ENCODE data around the gene CRX. TPM values are rescaled to one million over a fixed set of nuclear protein-coding genes. Genes with fewer than 3 reads are reported as not detected.

CRX gene
- total and polyA plus RNA-seq, 2 of the 4 experiments (the other 2 are of a cell fraction): not detected

DNA sequence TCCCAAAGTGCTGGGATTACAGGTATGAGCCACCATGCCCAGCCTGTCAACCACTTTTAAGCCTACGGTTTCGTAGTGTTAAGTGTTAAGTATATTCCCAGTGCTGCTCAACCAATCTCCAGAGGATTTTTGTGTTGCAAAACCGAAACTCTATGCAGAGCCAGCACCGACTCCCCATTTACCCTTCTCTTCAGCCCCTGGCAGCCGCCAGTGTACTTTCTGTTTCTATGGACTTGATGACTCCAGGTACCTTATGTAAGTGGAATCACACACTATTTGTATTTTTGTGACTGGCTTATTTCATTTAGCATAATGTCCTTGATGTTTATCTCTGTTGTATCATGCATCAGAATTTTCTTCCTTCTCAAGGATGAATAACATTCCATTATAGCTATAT is 63.3 kb downstream of the CRX start:
- Histone ChIP-seq H3K27ac (ENCODE audit: insufficient read depth, low read length) (no peak overlapping the region), H3K4me3 (ENCODE audit: insufficient read depth, low read depth, low read length) (no peak overlapping the region), H3K36me3 (ENCODE audit: control insufficient read depth, insufficient read depth, low read length) (no peaks in the 10 kb centered on the region), H3K27me3 (ENCODE audit: control insufficient read depth, insufficient read depth, low read length) (0 out of 2 replicates have a peak, but pooled peaks cover 3% of the 10 kb centered on the region), H4K8ac (ENCODE audit: low read depth in 2 of 2, low read length in 2 of 2) (no peak overlapping the region), H2AK9ac (replicated peaks; ENCODE audit: low read depth, low read length, poor library complexity) (no peak overlapping the region), H3K9me1 (ENCODE audit: insufficient read depth, low read length) (no peaks in the 10 kb centered on the region), H3K56ac (ENCODE audit: extremely low read depth, insufficient read depth, low read length) (no peak overlapping the region), H2AFZ (replicated peaks; ENCODE audit: low read length, poor library complexity) (no peak overlapping the region), H2AK5ac (ENCODE audit: low read depth, low read length) (no peak overlapping the region), H3K23ac (ENCODE audit: low read depth, low read length) (no peak overlapping the region), H3K9me3 (ENCODE audit: control insufficient read depth, insufficient read depth, low read length) (no peaks in the 10 kb centered on the region; the same call in 1 of the 2 replicates), H3K79me1 (ENCODE audit: low read depth in 1 of 2, low read length in 2 of 2) (no peaks in the 10 kb centered on the region), H4K20me1 (ENCODE audit: insufficient read depth, low read length) (no peaks in the 10 kb centered on the region), H2BK20ac (ENCODE audit: low read depth, low read length) (no peak overlapping the region), H2BK5ac (ENCODE audit: low read depth, low read length, poor library complexity, severe bottlenecking) (no peak overlapping the region), H3K4ac (ENCODE audit: low read depth, low read length) (no peak overlapping the region), H2BK120ac (ENCODE audit: low read depth, low read length) (no peak overlapping the region), H4K5ac (ENCODE audit: low read depth, low read length) (no peak overlapping the region), H3K4me2 (ENCODE audit: low read depth, low read length) (no peak overlapping the region), H3K4me1 (ENCODE audit: control insufficient read depth, insufficient read depth, low read length) (no peaks in the 10 kb centered on the region), H3K18ac (ENCODE audit: low read depth, low read length) (no peak overlapping the region), H2BK15ac (ENCODE audit: low read depth, low read length) (no peak overlapping the region), H3K9ac (ENCODE audit: low read depth, low read length) (no peak overlapping the region), H4K91ac (ENCODE audit: insufficient read depth, low read depth, low read length) (no peak overlapping the region), H3K14ac (replicated peaks; ENCODE audit: low read depth, low read length) (no peak overlapping the region)
- POLR2A ChIA-PET (ENCODE audit: unreplicated experiment): no interaction called here
- intact Hi-C loops (cut with micrococcal nuclease) (no loop called here), in situ Hi-C loops (cut with MboI; ENCODE audit: low sequenced_read_pairs) (no loop called here), dilution Hi-C loops (cut with HindIII; ENCODE audit: low sequenced_read_pairs, unreplicated experiment) (no loop called here)
- ATAC-seq (ENCODE audit: low read depth) (no peak), DNase-seq (no peak)
- WGBS, 2 experiments (ENCODE audit: extremely low coverage in 2 of 2, insufficient read length in 1 of 2): no CpG with 5 or more reads among the region's 5 CpGs
- TF ChIP-seq RCOR1 (IDR thresholded peaks at IDR 0.05; ENCODE audit: insufficient replicate concordance, low read length) (no peak), MXI1 (IDR thresholded peaks at IDR 0.05; ENCODE audit: borderline replicate concordance, low read depth, low read length) (no peak), CEBPB (IDR thresholded peaks at IDR 0.05; ENCODE audit: low read depth, low read length) (no peak), CHD1 (IDR thresholded peaks at IDR 0.05; ENCODE audit: low read depth, low read length) (no peak), NFE2L2 (IDR thresholded peaks at IDR 0.05; ENCODE audit: low read depth, low read length) (no peak), SMC3 (IDR thresholded peaks at IDR 0.05; ENCODE audit: low read depth, low read length) (no peak), MAZ (IDR thresholded peaks at IDR 0.05; ENCODE audit: borderline replicate concordance, low read depth, low read length) (no peak), BHLHE40 (IDR thresholded peaks at IDR 0.05; ENCODE audit: low read depth, low read length) (no peak), RAD21 (IDR thresholded peaks at IDR 0.05; ENCODE audit: low read length) (no peak), RFX5 (IDR thresholded peaks at IDR 0.05; ENCODE audit: low read depth, low read length) (no peak)
- TF ChIP-seq, protein P1, sequence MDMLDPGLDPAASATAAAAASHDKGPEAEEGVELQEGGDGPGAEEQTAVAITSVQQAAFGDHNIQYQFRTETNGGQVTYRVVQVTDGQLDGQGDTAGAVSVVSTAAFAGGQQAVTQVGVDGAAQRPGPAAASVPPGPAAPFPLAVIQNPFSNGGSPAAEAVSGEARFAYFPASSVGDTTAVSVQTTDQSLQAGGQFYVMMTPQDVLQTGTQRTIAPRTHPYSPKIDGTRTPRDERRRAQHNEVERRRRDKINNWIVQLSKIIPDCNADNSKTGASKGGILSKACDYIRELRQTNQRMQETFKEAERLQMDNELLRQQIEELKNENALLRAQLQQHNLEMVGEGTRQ (IDR thresholded peaks at IDR 0.05; ENCODE audit: low read depth, low read length): no peak
- TF ChIP-seq, protein P2, sequence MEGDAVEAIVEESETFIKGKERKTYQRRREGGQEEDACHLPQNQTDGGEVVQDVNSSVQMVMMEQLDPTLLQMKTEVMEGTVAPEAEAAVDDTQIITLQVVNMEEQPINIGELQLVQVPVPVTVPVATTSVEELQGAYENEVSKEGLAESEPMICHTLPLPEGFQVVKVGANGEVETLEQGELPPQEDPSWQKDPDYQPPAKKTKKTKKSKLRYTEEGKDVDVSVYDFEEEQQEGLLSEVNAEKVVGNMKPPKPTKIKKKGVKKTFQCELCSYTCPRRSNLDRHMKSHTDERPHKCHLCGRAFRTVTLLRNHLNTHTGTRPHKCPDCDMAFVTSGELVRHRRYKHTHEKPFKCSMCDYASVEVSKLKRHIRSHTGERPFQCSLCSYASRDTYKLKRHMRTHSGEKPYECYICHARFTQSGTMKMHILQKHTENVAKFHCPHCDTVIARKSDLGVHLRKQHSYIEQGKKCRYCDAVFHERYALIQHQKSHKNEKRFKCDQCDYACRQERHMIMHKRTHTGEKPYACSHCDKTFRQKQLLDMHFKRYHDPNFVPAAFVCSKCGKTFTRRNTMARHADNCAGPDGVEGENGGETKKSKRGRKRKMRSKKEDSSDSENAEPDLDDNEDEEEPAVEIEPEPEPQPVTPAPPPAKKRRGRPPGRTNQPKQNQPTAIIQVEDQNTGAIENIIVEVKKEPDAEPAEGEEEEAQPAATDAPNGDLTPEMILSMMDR (conservative IDR thresholded peaks at IDR 0.05; ENCODE audit: low read depth, low read length): no peak
- TF ChIP-seq, protein P3, sequence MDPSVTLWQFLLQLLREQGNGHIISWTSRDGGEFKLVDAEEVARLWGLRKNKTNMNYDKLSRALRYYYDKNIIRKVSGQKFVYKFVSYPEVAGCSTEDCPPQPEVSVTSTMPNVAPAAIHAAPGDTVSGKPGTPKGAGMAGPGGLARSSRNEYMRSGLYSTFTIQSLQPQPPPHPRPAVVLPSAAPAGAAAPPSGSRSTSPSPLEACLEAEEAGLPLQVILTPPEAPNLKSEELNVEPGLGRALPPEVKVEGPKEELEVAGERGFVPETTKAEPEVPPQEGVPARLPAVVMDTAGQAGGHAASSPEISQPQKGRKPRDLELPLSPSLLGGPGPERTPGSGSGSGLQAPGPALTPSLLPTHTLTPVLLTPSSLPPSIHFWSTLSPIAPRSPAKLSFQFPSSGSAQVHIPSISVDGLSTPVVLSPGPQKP (IDR thresholded peaks at IDR 0.05; ENCODE audit: borderline replicate concordance, low read depth, low read length): no peak
- CTCF ChIA-PET: no interaction called here
- BruUV-seq (replicated peaks): no TSS peak
